Astrocyte (in vitro differentiated cells and primary cell): Measurements from ENCODE around the gene TGFB2.

ENCODE experiments used
- EZH2 ChIP-seq: IDR thresholded peaks from 2 replicates; pipeline ENCODE4 v1.6.1; 2012; ENCODE audit warnings: mild to moderate bottlenecking, low read length, inconsistent platforms; ENCODE audit not compliant: insufficient read depth
- TF ChIP-seq, protein P1 (sequence below): IDR thresholded peaks from 2 replicates; pipeline ENCODE4 v1.5.1; 2011; ENCODE audit warnings: low read depth, mild to moderate bottlenecking, inconsistent platforms, low read length, moderate library complexity; ENCODE audit not compliant: insufficient read depth

DNA sequence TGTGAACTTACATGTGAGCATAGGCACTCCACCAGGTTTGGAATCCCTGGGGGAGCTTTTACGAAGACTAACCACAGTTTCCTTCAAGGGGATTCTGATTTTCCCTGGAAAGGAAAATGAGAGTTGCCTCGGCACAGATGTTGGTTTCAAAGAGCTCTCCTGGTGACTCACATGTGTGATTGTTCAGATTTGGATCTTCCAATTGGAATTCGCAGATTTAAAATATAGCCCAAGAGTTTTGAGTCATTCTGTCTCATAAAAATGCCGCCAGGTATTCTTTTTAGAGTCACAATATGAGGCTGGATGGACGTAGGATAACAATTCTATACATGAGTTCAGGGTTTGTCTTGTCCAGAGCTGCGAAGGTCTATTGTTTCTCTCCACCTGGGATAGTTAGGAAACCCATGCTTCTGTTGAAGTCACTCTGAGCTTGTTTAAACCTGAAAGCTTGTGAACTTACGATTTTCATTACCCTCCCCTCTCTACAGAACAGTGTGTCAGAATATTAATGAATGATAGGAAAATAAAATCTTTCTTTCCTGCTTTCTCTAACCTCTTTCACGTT is 64.9 kb downstream of the TGFB2 start:
- TF ChIP-seq, protein P1, sequence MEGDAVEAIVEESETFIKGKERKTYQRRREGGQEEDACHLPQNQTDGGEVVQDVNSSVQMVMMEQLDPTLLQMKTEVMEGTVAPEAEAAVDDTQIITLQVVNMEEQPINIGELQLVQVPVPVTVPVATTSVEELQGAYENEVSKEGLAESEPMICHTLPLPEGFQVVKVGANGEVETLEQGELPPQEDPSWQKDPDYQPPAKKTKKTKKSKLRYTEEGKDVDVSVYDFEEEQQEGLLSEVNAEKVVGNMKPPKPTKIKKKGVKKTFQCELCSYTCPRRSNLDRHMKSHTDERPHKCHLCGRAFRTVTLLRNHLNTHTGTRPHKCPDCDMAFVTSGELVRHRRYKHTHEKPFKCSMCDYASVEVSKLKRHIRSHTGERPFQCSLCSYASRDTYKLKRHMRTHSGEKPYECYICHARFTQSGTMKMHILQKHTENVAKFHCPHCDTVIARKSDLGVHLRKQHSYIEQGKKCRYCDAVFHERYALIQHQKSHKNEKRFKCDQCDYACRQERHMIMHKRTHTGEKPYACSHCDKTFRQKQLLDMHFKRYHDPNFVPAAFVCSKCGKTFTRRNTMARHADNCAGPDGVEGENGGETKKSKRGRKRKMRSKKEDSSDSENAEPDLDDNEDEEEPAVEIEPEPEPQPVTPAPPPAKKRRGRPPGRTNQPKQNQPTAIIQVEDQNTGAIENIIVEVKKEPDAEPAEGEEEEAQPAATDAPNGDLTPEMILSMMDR, result no peak
- no peak for TF ChIP-seq EZH2
